Prostate gland (tissue), 2 donors: ENCODE results near the gene AP2A1. TPM values are rescaled to one million over a fixed set of nuclear protein-coding genes. Genes with fewer than 3 reads are reported as not detected.

ENCODE experiments used
- DNase-seq: peaks from one replicate; pipeline ENCODE4 v3.0.0-alpha.2; 2019; ENCODE audit warnings: low spot score
- H3K27ac ChIP-seq, 2 donors: fragments of 200-600 bp; sonication (generic); 2 replicates each; pipeline ENCODE4 v1.5.1; 2017 to 2019
- H3K27me3 ChIP-seq: fragments of 200-600 bp; sonication (generic); replicated peaks from 2 replicates; pipeline ENCODE4 v1.5.1; 2019; ENCODE audit not compliant: insufficient read depth
- H3K36me3 ChIP-seq, 2 donors: fragments of 200-600 bp; sonication (generic); 1 replicate in 1 of 2; 2 replicates in 1 of 2; pipeline versions ENCODE4 v1.5.1 to v1.8.1; 2017 to 2019
- H3K4me1 ChIP-seq: fragments of 200-600 bp; sonication (generic); replicated peaks from 2 replicates; pipeline ENCODE4 v1.5.1; 2019
- H3K4me3 ChIP-seq, 2 donors: fragments of 200-600 bp; sonication (generic); 2 replicates each; pipeline ENCODE4 v1.5.1; 2017 to 2019
- H3K9me3 ChIP-seq: fragments of 200-600 bp; sonication (generic); 2 replicates; pipeline ENCODE4 v1.5.1; 2017
- POLR2A ChIP-seq: fragments of 450-650 bp; IDR thresholded peaks from one replicate; pipeline ENCODE4 v1.6.1; 2016; ENCODE audit warnings: antibody characterized with exemption, mild to moderate bottlenecking
- POLR2AphosphoS5 ChIP-seq: sonication (generic); formaldehyde crosslinking; IDR thresholded peaks from one replicate; pipeline ENCODE4 v1.6.1; 2017; ENCODE audit warnings: antibody characterized with exemption
- WGBS: methylation state at CpG from one replicate; pipeline ENCODE4 v1.1.5; 2018; 5-methylcytosine and 5-hydroxymethylcytosine counted together
- intact Hi-C: fragments of 100-400 bp; cut with DNase I; formaldehyde crosslinking; loops from one replicate; pipeline ENCODE4 v1.14.2; 2022
- total RNA-seq, 2 donors: library from RNA; depleted of rRNA; stranded (reverse); fragments of >200 nt; gene quantifications; one replicate each; pipeline ENCODE4 v1.1.0, GENCODE V29; 2016
- TF ChIP-seq, protein P1 (sequence below), 4 experiments: fragments of 200-600 bp in 2 of 4; fragments of 450-650 bp in 2 of 4; sonication (generic) in 2 of 4; IDR thresholded peaks; 1 replicate in 3 of 4; 2 replicates in 1 of 4; pipeline ENCODE4 v1.5.1; 2016 to 2019; ENCODE audit warnings: antibody characterized with exemption in 4 of 4, mild to moderate bottlenecking in 2 of 4, moderate library complexity in 2 of 4

Gene AP2A1
- total RNA-seq, 2 donors from 2014 or later, result 62.7 to 252 TPM

DNA sequence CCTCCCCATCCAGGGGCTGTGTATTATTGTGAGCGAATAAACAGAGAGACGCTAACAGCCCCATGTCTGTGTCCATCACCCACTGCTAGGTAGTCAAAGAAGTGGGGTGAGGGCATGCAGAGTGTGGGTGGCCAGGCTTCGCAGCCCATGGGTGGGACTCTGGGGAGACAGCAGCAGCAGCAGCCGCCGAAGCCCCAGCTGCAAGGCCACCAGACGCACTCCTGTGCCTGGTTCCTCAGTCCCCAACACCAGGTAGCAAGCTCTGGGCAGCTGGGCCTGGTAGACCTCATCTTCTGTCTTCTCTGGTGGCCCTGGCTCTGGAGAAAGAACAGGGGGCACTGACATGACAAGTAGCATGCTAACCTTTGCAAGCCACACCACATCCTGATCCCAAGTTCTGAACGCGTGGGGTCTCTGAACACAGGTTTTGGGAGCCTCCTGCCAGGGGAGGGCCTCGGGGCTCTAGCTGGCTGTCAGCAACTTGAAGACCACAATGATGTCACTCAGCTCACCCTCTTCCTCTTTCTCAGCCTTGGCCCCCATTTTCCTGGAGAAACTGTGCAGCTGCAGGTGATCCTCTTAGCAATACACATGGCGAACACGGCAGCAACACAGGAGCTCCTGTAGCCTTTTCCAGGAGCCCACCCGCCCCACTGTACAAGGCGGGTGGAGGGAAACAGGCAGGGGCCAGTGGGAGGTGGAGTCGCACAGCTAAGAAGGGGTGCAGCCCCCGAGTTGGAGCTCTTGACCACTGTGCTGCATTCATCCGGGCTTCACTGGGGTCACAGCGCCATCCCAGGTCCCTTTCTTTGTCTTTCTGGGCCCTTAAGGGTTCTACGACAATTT, 40.5 kb downstream of the AP2A1 start:
- H3K9me3 ChIP-seq, result no peaks in the 10 kb centered on the region
- no peak overlapping the region for H3K4me3 ChIP-seq
- H3K27ac ChIP-seq, result no peak overlapping the region
- DNase-seq, result no peak
- no peak for TF ChIP-seq POLR2A
- no peak for TF ChIP-seq POLR2AphosphoS5
- TF ChIP-seq, protein P1, sequence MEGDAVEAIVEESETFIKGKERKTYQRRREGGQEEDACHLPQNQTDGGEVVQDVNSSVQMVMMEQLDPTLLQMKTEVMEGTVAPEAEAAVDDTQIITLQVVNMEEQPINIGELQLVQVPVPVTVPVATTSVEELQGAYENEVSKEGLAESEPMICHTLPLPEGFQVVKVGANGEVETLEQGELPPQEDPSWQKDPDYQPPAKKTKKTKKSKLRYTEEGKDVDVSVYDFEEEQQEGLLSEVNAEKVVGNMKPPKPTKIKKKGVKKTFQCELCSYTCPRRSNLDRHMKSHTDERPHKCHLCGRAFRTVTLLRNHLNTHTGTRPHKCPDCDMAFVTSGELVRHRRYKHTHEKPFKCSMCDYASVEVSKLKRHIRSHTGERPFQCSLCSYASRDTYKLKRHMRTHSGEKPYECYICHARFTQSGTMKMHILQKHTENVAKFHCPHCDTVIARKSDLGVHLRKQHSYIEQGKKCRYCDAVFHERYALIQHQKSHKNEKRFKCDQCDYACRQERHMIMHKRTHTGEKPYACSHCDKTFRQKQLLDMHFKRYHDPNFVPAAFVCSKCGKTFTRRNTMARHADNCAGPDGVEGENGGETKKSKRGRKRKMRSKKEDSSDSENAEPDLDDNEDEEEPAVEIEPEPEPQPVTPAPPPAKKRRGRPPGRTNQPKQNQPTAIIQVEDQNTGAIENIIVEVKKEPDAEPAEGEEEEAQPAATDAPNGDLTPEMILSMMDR (IDR thresholded peaks at IDR 0.05), result no peak
- peaks cover 6% of the 10 kb centered on the region for H3K4me1 ChIP-seq
- no peaks in the 10 kb centered on the region for H3K27me3 ChIP-seq
- intact Hi-C loops, result no loop called here
- no peaks in the 10 kb centered on the region for H3K36me3 ChIP-seq
- WGBS, result 81% methylated on average over 18 of the region's 18 CpGs

DNA sequence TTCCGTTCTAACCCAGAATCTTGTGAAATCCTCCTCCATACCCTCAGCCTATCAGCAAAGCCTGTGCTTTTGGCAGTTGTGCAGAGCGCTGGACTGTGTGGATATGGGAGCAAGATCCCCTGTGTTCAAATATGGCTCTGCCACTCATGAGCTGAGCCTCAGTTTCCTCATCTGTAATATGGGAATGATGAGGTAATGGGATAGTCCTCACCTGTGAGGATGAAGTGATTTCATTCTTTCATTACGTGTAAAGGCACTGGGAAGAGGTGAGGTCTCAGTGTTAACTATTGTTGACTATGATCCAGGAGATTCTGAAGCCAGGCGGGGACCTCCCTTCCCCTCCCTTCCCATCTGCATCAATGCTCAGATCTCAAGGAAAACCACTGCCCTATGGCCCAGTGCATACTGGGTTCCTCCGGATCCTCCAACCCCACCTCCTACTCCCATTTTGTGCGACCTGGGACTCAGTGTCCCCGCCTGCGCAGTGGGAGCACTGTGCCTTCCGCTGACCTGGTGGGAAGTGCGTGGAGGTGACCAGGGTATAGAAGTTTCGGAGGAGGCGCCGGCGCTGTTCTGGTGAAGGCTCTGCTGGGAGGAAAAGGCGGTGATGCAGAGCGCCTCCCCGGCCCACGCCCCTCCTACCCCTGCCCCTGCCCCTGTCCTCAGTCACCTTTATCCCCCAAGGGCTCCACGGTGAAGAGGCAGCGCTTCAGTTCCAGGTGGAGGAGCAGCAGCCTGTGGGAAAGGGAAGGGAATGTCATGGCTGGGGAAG, 41.3 kb downstream of the AP2A1 start:
- Histone ChIP-seq H3K27ac (peak overlapping the region; percentile 80 to 81), H3K4me1 (peaks cover 6% of the 10 kb centered on the region), H3K4me3 (peak overlapping the region in 1 of 2 donors; percentile 48), H3K36me3 (no peaks in the 10 kb centered on the region), H3K9me3 (no peaks in the 10 kb centered on the region), H3K27me3 (no peaks in the 10 kb centered on the region)
- 78% methylated on average over 20 of the region's 20 CpGs for WGBS
- DNase-seq, result no peak
- TF ChIP-seq, protein P1 (IDR thresholded peaks at IDR 0.05), result no peak
- TF ChIP-seq POLR2A, result no peak
- TF ChIP-seq POLR2AphosphoS5, result no peak
- intact Hi-C loops, result loop anchor here (2.0 kb wide), 1 partner anchor 41 kb away; the partner anchor contains the start of gene AP2A1

DNA sequence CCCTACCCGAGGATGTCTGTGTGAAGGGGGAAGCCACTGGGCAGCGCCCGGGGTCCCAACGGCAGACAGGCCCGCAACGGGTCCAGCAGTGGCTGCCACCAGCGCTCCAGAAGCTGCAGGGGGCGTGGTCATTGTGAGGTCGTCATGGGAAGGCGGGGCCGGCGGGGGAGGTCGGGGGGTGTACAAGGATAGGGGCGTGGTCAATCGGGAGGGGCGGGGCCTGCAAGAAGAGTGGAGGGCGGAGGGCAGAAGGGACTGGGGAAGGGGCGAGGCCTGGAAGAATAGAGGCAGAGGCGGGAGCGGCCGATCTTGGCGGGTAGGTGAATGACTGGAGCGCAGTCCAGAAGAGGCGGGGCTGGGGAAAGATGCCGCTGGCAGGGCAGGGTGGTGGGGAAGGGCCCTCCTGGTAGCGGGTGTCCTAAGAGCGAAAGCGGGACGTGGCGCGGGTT, 41.9 kb downstream of the AP2A1 start:
- 2% methylated on average over 31 of the region's 31 CpGs for WGBS
- H3K27me3 ChIP-seq, result no peaks in the 10 kb centered on the region
- H3K27ac ChIP-seq, result peak overlapping the region; percentile 80 to 81
- DNase-seq, result peak; percentile 95
- intact Hi-C loops, result loop anchor here (2.0 kb wide), 1 partner anchor 42 kb away; the partner anchor contains the start of gene AP2A1
- peaks cover 6% of the 10 kb centered on the region for H3K4me1 ChIP-seq
- H3K9me3 ChIP-seq, result no peaks in the 10 kb centered on the region
- no peaks in the 10 kb centered on the region for H3K36me3 ChIP-seq
- TF ChIP-seq POLR2A, result peak; percentile 76
- TF ChIP-seq, protein P1 (IDR thresholded peaks at IDR 0.05), result peak in 1 of 4 experiments; percentile 4
- TF ChIP-seq POLR2AphosphoS5, result peak; percentile 76
- H3K4me3 ChIP-seq, result peak overlapping the region; percentile 43 to 48

DNA sequence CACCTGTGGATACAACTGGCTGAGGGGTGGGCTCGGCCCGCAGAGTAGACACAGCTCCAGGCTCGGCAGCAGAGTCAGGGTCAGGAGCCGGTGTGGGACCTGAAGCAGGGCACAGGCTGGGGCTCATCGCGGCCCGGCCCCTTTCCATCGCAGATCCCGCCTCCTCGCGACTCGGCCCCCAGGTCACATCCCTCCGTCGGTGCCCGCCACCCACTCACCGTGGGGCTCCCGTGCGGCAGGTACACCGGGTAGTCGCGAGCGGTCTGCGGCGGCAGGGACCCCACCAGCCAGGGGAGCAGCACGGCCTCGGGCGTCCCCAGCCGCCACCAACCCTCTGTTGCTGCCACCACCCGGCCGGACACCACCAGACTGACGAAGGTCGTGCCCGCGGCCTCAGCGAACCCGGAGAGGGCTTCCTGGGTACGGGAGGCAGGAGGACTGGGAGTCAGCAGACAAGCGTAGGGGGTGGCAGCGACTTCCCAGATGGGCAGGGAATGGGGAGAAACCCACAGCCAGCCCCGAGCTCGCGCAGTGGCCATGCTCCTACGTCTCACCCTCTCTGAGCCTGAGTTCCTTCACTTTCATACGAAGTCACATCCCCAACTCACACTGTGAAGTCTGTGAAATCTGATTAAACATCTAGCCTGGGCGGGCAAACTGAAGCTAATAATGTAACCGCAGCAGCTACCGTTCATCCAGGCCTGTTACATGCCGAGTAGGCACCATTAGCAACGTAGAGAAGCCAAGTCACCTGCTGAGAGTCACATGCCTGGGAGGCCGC, 42.5 kb downstream of the AP2A1 start:
- peaks cover 6% of the 10 kb centered on the region for H3K4me1 ChIP-seq
- TF ChIP-seq POLR2AphosphoS5 (no peak), POLR2A (no peak)
- TF ChIP-seq, protein P1 (IDR thresholded peaks at IDR 0.05), result peak in 2 of 4 experiments; percentile 10 to 19
- peak overlapping the region; percentile 80 to 81 for H3K27ac ChIP-seq
- intact Hi-C loops, result loop anchor here (2.0 kb wide), 1 partner anchor 43 kb away; the partner anchor contains the start of gene AP2A1
- no peaks in the 10 kb centered on the region for H3K9me3 ChIP-seq
- 4% methylated on average over 32 of the region's 50 CpGs for WGBS
- no peaks in the 10 kb centered on the region for H3K36me3 ChIP-seq
- peak overlapping the region; percentile 43 to 48 for H3K4me3 ChIP-seq
- DNase-seq, result peak; percentile 32
- no peaks in the 10 kb centered on the region for H3K27me3 ChIP-seq
